ENCODE results near the gene PUSL1.

Gene PUSL1

DNA sequence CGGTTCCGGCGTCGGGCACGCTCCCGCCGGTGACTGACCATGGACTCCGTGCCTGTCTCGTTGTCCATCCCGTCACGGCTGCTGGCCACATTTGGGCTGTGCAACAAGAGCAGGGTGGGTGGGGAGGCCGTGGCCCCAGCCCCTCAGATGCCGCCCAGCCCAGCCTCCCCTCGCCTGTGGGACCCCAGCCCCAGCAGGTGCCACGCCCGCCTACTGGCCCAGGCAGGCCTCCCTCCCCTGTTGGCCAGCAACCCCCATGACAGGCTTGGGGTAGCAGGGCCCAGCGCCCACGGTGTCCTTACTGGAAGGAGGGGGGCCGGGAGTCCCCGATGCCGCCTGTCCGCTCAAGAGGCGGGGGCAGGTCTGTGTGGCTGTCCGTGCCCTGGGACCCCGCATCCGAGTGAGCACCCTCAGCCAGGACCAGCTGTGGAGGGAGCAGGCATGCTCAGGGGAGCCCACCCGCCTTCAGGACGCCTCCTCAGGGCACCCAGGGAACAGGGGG, 33.7 kb downstream of the PUSL1 start:
- no peak for DNase-seq

DNA sequence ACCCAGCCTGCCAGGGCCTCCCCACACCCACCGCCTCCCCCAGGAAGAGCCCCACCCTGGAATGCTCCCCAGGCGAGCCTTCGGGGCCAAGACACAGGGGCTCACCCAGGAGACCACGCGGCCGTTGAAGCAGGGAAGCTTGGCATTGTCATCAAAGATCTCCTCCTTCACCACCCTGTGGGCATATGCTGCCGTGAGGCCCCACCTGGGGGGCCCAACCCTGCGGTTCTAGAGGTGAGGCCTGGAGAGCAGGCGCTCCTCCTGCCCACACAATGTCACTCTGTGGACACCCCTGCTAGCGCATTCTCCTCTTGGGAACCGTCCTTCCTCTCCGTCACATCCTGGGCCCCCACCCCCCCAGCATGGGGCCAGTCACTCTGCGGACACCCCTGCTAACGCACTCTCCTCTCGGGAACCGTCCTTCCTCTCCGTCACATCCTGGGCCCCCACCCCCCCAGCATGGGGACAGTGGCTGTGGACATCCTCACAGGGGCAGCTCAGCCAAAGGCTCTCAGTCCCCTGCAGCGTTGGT, 34.3 kb downstream of the PUSL1 start:
- no peak for DNase-seq

DNA sequence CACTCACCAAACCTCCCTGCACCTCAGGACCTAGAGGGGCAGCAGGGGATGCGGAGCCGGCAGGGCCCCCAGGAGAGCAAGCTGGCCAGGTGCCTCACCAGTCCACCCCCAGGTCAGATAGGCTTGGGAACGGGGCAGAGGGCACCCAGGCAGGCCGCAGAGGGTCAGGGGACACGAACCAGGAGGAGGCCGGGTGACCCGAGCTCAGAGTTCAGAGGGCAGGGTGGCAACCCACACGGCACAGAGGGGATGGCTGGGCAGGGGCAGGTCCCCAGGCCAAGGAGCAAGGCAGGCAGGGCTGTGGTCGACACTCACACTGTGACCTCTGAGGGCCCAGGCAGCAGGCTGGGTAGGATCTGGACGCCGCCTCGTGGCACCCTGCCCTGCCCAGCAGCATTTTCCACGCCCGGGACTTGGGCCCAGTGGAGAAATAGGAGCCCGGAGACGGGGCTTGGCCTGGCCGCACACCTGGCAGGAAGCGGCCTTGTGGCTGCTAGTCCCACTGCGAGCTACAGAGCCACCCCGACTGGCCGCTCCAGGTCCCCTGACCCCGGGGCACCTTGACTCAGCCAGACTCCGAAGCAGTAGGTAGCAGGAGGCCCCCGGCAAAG, 35.5 kb downstream of the PUSL1 start:
- DNase-seq, result no peak

DNA sequence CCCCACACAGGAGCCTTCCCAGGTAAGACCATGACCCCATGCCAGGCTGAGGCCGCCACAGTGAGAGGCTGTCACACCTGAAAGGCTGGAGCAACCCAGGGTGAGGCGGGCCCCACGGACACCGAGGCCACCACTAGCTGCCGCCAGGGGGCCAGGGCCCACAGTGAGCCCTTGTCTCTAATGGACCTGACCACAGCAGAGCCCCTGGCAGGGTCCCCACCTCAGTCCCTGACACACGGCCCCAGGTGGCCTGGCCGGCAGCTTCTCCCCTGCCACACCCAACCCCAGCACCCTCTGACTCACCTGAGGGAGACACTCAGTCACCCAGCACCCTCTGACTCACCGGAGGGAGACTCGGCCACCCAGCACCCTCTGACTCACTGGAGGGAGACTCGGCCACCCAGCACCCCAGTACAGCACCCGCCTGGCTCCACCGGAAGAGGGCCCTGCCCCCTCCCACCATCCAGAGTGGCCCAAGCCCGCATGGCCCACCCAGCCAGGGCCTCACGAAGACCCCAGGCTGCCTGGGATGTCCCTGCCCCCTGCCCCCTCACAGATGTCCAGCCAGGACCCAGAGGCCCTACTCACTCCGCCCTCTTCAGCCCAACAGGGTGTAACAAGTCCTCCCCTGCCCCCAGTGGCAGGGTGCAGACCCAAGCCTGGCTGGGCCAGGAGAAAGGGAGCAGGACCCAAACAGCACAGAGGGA, 36.4 kb downstream of the PUSL1 start:
- no peak for DNase-seq

DNA sequence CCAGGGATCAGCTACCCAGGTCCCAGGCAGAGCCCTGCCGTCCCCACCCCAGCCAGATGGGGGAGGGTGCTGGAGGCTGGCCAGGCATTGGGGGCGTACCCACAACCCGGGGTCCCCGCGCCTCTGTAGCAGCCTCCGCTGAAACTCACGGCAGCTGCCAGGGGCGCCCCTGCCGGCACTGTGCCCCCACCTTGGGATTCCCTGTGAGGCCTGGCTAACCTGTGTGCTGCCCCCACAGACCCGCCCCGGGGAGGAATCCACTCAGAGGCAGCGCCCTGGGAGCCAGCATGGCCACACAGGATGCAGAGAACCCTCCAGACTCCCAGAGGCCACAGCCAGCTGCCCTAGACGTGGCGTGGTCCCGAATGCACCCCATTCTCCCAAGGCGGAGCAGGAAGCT, 37.0 kb downstream of the PUSL1 start:
- DNase-seq, result no peak

DNA sequence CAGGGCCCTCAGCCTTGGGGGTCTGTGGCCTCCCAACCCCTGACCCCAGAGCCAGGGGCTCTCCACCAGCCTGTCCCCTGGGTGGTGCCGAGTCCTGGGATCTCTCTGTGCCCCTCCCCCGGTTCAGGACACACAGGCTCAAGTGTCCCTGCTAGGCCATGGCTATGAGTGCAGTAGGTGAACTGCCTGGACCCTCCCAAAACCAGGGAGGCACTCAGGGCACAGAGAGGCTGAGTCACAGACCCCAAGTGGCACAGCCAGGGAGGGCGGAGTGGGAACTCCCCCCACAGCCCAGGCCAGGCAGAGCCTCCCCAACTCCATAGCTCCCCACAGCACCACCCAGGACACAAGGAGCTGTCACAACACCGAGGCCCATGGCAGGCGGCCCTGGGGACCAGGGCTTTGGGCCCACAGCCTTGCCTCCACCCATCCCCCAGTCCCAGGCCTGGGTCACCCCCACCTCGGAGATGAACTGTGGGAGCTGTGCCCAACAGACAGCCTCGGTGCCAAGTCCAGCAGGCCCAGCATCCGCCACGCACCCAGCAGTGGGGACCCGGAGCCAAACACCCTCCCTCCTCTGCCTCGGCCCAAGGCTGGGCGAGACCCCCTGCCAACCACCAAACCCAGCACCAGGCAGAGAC, 37.6 kb downstream of the PUSL1 start:
- DNase-seq, result no peak

DNA sequence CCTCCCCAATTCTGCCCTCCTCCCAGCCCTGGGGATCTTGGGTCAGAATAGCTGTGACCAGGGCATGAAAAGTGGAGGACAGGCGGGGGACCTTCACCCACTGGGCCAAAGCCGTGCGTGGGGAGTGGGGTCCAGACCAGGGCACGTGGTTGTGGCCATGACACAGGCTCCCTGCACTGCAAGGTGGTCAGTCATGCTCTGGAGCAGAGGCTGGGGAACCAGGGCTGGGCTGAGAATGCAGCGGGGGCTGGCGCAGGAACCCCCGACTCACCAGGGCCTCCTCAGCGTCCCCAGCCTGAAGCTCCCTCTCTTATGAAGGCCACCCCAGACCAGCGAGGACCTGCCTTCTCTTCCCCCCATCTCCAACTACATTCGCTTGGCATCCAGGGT, 38.1 kb downstream of the PUSL1 start:
- DNase-seq, result no peak

DNA sequence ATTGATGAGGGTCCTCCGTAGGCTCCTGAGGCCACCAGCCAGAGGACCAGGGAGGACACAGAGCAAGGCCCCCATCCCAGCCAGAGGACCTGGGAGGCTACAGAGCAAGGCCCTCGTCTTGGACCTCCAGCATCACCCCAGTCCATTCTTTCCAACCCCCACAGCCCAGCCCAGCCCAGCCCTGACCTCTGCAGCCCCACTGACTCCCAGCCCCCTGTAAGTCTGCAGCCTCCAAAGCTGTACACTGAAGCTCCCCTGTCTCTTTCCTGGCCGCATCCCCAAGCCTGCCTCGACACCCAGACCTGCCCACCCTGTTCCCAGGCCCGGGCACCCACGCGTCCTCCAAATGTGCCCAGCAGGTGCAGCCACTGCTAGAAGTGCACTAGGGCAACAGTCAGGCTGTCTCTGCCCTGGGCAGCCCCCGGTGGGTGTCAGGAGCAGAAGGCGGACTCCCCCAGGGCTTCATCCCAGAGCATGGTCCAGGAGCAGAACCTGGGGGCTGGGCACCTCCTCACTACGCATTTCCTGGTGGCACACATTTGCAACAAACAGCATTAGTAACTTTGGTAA, 38.7 kb downstream of the PUSL1 start:
- DNase-seq, result no peak

DNA sequence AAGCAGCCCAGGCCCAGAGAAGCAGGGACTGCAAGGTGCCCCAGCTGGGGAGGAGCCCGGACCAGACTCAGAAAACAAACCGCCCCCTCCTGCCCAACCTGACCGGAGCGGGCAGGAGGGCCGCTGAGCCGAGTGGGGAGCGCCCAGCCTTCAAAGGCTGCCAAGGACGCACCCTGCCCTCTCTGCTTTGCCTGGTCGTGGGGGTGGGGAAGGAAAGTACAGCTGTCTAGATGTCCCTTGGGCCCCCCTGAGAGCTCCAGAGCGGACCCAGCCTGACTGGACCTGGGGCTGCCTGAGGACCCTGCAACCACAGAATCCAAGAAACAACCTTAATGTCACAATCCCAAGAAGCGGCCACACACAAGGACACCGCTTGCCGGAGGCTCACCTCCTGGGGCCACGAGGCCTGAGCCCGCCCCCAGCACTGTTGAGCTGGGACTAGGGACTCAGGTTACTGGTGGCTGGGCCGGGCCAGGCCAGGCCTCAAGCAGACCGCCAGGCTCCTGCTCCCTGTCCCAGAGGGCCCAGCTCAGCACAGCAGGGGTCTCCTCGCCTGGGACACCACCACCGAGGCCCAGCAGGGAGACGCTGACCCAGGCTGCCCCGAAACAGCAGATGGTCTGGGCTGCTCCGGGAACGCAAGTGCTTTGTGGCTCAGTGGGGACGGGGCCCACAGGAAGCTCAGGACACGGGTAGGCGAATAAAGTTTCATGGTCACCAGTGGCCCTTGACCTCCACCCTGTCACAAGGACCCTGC, 39.4 kb downstream of the PUSL1 start:
- DNase-seq, result no peak

DNA sequence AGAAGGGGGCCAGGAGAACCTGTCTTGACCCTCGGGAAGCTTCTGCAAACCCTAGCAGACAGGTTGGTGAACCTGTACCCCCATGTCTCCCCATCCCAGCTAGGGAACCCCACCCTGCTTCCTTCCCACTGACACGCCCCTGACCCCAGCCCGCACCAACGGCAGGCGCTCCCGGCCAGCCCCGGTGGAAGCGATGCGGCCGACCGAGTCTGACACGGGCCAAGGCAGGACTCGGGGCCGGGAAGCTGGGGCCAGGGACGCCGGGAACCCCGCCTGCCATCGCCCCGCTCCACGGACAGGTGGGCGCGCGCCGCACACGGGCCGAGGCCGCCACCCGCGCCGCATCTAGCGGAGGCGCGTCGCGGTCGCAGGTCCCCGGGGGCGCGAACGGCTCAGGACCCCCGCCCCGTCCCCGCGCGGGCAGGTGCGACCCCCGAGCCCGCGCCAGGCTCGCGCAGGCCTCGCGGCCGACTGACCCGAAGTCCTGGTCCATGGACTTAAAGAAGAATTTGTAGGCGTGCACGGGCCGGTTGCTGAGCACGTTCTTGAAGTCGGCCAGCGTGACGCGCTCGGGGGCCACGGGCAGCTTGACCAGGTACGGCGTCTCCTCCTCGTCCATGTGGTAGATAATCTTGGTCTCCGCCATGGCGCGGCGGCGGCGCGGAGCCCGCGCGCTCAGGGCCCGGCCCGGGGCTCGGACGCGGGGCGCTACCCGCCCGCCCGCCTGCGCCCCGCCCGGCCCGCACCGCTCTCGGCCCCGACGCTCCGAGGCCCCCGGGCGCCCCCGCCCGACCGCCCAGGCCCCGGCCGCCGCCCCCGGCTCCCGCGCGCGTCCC, 40.2 kb downstream of the PUSL1 start:
- no peak for DNase-seq

DNA sequence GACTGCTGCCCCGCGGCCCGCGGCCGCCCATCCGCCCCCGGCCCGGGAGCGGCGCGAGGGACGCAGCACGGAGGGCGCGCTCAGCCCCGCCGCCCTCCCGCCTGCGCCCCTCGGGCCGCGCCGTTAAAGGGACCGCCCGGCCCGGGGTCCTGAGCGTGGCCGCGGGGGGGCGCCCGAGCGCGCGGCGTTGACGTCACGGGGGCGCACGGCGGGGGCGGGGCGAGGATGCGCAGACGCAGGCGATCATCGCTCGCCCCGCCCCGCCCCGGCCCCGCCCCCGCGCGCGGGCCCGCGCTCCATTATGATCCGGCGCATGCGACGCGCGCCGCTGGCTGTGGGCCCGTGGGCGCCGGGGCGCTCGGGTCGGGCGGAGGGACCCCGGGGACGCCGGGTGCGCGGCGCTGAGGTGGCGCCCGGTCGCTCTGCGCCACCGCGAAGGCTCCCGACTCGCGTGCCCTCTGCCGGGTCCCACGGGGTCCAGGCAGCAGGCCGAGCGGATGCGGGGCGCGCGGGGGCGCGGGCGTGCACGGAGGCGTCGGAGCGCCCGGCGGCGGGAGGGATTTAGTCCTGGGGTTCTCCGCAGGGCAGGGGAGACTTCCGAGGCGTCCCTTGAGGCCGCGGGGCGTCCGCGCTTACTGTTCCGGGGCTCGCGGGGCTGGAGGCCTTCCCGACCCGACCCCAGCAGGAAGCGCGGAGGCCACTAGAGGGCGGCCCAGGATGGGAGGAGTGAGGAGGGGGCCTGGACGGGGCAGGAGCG, 41.0 kb downstream of the PUSL1 start, which contains the start of gene DVL1:
DVL1 (minus strand) TSS at position 163 of the 757 bp plus-strand sequence. CDS start 353 bp downstream, outside the sequence.
- no peak for DNase-seq

DNA sequence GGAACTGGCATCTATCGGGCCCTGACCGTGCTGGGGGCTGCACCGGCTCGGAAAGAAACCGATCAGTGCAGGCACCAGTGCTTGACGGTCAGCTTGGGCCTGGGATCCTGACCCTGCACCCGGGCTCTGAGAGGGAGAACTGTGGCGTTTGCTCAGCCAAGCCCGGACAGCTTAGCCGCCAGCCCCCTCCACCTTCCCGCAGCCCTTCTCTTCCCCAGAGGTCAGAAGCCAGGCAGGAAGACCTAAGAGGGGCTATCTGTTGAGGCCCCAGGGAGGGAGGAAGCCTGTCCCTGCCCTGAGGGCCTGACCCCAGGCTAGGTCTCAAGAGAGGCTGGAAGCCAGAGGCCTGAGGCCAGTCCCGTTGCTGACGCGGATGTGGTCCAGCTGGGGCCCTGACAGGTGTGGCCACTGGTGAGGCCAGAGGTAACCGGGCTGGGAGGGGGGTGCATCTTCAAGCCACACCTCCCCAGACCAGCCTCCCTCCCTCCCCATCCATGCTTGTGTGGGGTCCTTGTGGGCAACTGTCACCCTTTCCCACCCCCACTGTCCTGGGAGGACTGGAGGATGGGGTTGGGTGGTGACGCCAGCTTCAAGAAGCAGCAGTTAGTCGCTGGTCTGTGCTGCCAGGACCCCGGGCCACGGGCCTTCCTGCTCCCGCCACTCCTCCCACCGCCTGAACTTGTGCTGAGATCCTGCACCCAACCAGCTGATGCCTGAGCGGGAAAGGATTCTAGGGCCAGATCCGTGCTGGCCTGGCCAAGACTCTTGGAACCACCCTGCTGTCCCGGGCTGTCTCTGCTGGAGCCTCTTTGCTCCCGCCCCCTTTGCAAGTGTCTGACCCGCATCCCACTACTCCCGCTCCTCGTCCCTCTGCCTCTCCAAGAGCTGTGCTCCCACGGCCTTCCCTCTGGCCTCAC, 43.4 kb downstream of the PUSL1 start:
- no peak for DNase-seq

DNA sequence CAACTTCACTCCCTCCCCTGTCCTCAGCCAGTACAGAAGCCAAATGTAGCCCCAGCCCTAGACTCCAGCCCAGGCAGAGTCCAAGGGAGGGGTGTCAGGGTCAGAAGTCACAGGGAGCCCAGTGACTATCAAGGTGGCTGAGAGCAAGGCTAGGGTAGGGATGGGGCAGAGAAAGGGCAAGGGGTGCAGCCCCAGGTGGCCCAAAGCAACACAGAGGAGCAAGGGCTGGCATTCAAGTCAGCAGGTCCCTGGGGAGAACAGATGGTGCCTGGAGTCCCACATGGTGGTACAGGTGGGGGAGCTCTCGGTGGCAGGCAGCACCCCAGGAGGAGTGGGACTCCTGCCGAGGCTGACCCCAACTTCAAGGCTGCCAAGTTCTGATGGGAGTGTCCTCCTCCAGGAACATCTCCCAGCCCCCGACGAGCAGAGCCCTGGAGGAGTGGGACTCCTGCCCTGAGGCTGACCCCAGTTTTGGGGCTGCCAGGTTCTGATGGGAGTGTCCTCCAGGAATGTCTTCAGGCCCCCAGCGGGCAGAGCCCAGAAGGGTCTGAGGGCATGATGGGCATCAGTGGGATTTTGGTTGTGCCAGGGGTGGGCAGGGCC, 44.5 kb downstream of the PUSL1 start:
- DNase-seq, result no peak

DNA sequence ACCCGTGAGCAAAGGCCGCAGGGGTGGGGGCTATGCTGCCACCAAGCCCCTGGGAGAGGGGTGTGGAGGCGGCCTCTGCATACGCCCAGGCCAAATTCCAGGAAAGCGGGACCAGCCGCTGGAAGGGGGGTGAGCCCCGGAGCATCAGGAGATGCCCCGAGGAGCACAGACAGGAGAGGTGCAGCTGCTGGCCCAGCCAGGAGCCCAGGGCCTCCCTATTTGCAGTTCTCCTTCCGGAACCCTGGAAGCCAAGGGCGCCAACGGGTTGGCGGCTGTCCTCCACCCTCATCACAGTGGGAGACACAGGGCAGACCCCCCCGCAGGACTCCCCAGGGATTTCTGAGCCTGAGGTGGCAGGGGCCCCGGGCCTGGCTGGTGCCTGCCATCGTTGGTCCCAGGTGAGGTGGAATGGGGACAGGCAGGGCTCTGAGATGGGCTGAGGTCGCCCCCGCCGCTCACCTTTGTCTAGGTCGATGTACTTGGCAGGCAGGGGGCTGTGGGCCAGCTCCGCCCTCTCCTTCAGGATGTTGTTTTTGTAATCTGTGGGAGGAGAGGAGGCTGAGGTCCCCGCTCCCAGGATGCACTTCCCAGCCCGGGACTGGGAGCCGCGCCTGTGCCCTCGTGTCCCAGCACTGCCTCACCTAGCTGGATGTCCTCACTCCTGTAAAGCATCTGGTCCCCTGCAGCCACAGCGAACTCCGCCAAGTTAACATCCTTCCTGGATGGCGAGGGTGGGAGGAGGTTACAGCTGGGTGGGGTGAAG, 45.2 kb downstream of the PUSL1 start:
- no peak for DNase-seq

DNA sequence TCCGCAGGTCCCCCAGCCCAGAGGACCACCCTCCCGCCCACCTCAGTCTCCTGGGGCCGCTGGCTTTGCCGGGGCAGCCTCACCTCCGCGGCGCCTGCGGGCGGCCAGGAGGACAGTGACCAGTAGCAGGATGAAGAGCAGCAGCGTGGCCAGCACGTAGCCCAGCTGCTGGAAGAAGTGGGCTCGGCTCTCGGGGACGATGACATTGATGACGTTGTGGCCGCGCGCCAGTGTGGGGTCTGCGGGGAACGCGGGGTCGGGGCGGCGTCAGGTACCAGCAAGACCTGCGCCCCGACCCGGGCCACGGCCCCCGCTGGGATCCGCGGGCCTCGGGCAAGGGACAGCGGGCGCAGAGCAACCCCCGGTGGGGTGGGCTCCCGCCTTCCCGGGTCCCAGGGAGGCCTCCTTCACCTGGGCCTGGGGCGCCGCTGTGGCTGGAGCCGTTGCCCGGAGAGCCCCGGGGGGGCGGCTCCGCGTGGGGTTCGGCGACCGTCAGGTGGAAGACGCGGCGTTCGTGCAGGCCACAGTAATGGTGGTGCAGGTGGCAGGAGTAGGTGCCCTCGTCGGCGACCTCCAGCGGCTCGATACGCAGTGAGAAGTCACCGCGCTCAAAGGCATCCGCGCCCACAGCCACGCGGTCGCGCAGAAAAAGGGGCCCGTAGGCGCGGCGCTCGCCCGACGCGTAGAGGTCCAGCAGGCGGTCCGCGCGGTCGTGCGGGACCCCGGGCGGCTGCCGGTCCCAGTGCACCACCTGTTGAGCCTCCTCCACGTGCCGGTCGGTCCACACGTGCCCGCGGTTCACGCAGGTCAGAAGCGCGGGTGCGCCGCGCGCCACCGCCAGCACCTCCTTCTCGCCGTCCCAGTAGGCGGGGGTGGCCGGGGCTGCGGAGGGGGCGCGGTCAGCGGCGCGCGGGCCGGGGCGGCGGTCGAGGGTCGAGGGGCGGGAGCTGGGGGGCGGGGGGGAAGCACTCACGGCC, 46.2 kb downstream of the PUSL1 start:
- DNase-seq, result no peak

DNA sequence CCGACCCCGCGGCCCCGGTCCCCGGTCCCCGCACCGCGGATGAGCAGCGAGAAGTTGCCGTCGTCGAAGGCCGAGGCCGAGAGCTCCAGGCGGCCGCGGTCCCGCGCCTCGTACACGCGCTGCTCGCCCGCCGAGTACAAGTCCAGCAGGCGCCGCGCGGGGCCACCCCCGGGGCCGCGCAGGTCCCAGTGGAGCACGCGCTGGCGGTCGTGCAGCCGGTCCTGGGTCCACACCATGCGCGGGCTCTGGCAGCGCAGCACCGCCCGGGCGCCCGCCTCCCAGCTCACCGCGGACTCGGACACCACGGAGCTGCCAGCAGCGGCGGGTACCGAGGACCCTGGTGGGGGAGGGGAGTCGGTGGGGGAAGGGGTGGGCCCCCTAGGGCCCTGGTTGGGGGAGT, 47.0 kb downstream of the PUSL1 start:
- no peak for DNase-seq

DNA sequence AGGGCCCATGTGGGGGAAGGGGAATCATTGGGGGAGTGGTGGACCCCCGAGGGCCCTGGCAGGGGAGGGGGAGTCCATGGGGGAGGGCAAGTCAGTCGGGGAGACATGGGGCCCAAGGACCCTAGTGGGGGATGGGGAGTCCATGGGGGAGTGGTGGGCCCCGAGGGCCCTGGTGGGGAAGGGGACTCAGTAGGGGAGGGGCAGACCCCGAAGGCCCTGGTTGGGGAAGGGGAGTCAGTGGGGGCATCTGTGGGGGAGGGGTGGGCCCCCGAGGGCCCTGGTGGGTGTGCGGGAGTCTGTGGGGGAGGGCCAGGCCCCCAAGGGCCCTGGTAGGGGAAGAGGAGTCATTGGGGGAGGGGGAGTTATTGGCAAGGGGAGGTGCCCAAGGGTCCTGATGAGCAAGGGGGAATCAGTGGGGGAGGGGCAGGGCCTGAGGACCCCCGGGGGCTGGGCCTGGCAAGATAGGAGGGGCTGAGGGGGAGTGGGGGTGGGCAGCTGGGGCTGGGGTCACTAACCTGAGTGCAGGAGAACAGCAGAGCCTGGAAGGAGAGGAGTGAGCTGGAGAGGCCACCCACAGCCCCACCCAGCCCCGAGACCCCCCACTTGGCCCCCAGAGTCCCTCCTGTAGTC, 47.9 kb downstream of the PUSL1 start:
- DNase-seq, result no peak

Data from NCI-H1417 treated with DMSO at 0.1 percent for 48 hours (cell line).